ENCODE results near the gene MRPL43. TPM values are rescaled to one million over a fixed set of nuclear protein-coding genes. Genes with fewer than 3 reads are reported as not detected.
"Not testable (repeated sequence)": the region's sequence is repeated elsewhere in the genome, so short reads cannot be mapped to it uniquely, and the experiment has no call there.

Gene MRPL43
- total RNA-seq, 1 experiment from 2014 or later: 91.3 TPM

- TF ChIP-seq ARID4B (CRISPR knock-in tag; IDR thresholded peaks at IDR 0.05; ENCODE audit: borderline replicate concordance): no peak
- TF ChIP-seq MLX (CRISPR knock-in tag; IDR thresholded peaks at IDR 0.05): no peak
- no peak for TF ChIP-seq ZNF121 (CRISPR knock-in tag; IDR thresholded peaks at IDR 0.05)
- no peak for TF ChIP-seq TP53 (CRISPR knock-in tag; IDR thresholded peaks at IDR 0.05)
- no peak for TF ChIP-seq ZNF512 (CRISPR knock-in tag; IDR thresholded peaks at IDR 0.05; ENCODE audit: borderline replicate concordance)
- Mint-ChIP-seq H3K36me3 (0 out of 2 replicates have a peak, but pooled peaks cover 3% of the 10 kb centered on the region), H3K9me3 (no peaks in the 10 kb centered on the region), H3K4me3 (no peak overlapping the region), H3K4me1 (peaks cover 4% of the 10 kb centered on the region), H3K27ac (no peak overlapping the region), H3K27me3 (ENCODE audit: low read depth) (no peaks in the 10 kb centered on the region; the same call in 1 of the 2 replicates)
- DNase-seq (ENCODE audit: low spot score) (no peak), ATAC-seq (no peak)
- POLR2A ChIA-PET: no interaction called here
- CTCF ChIA-PET: no interaction called here
These were observed 9.9 kb downstream of the MRPL43 start for GRCh38 chr10:100977436-100977835.

- no peak overlapping the region for H3K4me3 Mint-ChIP-seq
- no peak for ATAC-seq
- H3K27ac Mint-ChIP-seq: no peak overlapping the region
- no peak for TF ChIP-seq NR1H2 (CRISPR knock-in tag; IDR thresholded peaks at IDR 0.05)
- no peak for TF ChIP-seq MXD4 (CRISPR knock-in tag; IDR thresholded peaks at IDR 0.05; ENCODE audit: borderline replicate concordance)
- TF ChIP-seq GABPB1 (CRISPR knock-in tag; IDR thresholded peaks at IDR 0.05): no peak
- TF ChIP-seq STAT6 (CRISPR knock-in tag; conservative IDR thresholded peaks at IDR 0.05; ENCODE audit: low read depth): no peak
- no peak for TF ChIP-seq E2F4 (CRISPR knock-in tag; IDR thresholded peaks at IDR 0.05; ENCODE audit: borderline replicate concordance, low read depth)
- no peak for TF ChIP-seq ZNF281 (CRISPR knock-in tag; IDR thresholded peaks at IDR 0.05)
- TF ChIP-seq ZNF121 (CRISPR knock-in tag; IDR thresholded peaks at IDR 0.05): no peak
- TF ChIP-seq GTF2I (CRISPR knock-in tag; conservative IDR thresholded peaks at IDR 0.05): no peak
- no peak for TF ChIP-seq MLX (CRISPR knock-in tag; IDR thresholded peaks at IDR 0.05)
- no peak for TF ChIP-seq USF1 (CRISPR knock-in tag; IDR thresholded peaks at IDR 0.05)
- no peak for TF ChIP-seq MYBL2 (CRISPR knock-in tag; IDR thresholded peaks at IDR 0.05)
- no peak for TF ChIP-seq MAX (CRISPR knock-in tag; IDR thresholded peaks at IDR 0.05)
- no peaks in the 10 kb centered on the region for H3K9me3 Mint-ChIP-seq
- 0 out of 2 replicates have a peak, but pooled peaks cover 3% of the 10 kb centered on the region for H3K36me3 Mint-ChIP-seq
- H3K4me1 Mint-ChIP-seq: peaks cover 9% of the 10 kb centered on the region
- no peak for DNase-seq (ENCODE audit: low spot score)
- CTCF ChIA-PET: interaction anchor here (0.6 kb wide), 1 partner anchor 1117 kb away, joined by 3 read pairs; no protein-coding TSS in a partner anchor
- H3K27me3 Mint-ChIP-seq (ENCODE audit: low read depth): no peaks in the 10 kb centered on the region; the same call in 1 of the 2 replicates
- POLR2A ChIA-PET: no interaction called here
These were observed 10.4 kb downstream of the MRPL43 start for GRCh38 chr10:100976906-100977305.

- POLR2A ChIA-PET; DNase-seq (ENCODE audit: low spot score); H3K27me3 Mint-ChIP-seq (ENCODE audit: low read depth); H3K4me3 Mint-ChIP-seq; H3K27ac Mint-ChIP-seq; ATAC-seq; H3K36me3 Mint-ChIP-seq; H3K9me3 Mint-ChIP-seq: not testable (repeated sequence)
- peaks cover 24% of the 10 kb centered on the region for H3K4me1 Mint-ChIP-seq
- CTCF ChIA-PET: interaction anchor here (1.5 kb wide), 1 partner anchor 36 kb away, joined by 5 read pairs; no protein-coding TSS in a partner anchor
These were observed 11.9 kb downstream of the MRPL43 start for GRCh38 chr10:100975397-100975796.
